ENCODE measurements around the gene ZBED6.
"Not testable (repeated sequence)": the region's sequence is repeated elsewhere in the genome, so short reads cannot be mapped to it uniquely, and the experiment has no call there.

The ZBED6 gene

GRCh38 chr1:203813581-203814341 lies 18.3 kb downstream of the ZBED6 start:
- peaks cover 73% of the 10 kb centered on the region for H3K36me3 ChIP-seq (ENCODE audit: insufficient read depth, low read length)
- no peak overlapping the region for H3K27ac ChIP-seq

GRCh38 chr1:203818399-203818798 lies 23.0 kb downstream of the ZBED6 start:
- TF ChIP-seq POLR2AphosphoS5 (IDR thresholded peaks at IDR 0.05; ENCODE audit: borderline replicate concordance, low read depth, low read length) (no peak), EZH2 (IDR thresholded peaks at IDR 0.05) (no peak), FOXP2 (optimal IDR thresholded peaks at IDR 0.05; ENCODE audit: control extremely low read depth, extremely low read length, insufficient read depth) (no peak)
- Histone ChIP-seq H3K9ac (ENCODE audit: insufficient read length) (no peak overlapping the region), H3K36me3 (ENCODE audit: insufficient read depth, low read length) (peaks cover 90% of the 10 kb centered on the region), H3K4me3 (no peak overlapping the region), H3K27ac (no peak overlapping the region), H3K9me3 (ENCODE audit: low read depth, low read length) (no peaks in the 10 kb centered on the region)
- no peak for DNase-seq (ENCODE audit: low read depth, low spot score)

More at GRCh38 chr1:203813581-203814341, 18.3 kb downstream of the ZBED6 start:
- DNase-seq (ENCODE audit: low read depth, low spot score) = no peak
- no peak for TF ChIP-seq POLR2AphosphoS5 (IDR thresholded peaks at IDR 0.05; ENCODE audit: borderline replicate concordance, low read depth, low read length)
- no peak for TF ChIP-seq EZH2 (IDR thresholded peaks at IDR 0.05)
- no peak for TF ChIP-seq FOXP2 (optimal IDR thresholded peaks at IDR 0.05; ENCODE audit: control extremely low read depth, extremely low read length, insufficient read depth)
- Histone ChIP-seq H3K4me3 (no peak overlapping the region), H3K9me3 (ENCODE audit: low read depth, low read length) (no peaks in the 10 kb centered on the region), H3K9ac (ENCODE audit: insufficient read length) (no peak overlapping the region)

- Histone ChIP-seq H3K36me3 (ENCODE audit: insufficient read depth, low read length) (peaks cover 91% of the 10 kb centered on the region), H3K9me3 (ENCODE audit: low read depth, low read length) (no peaks in the 10 kb centered on the region), H3K9ac (ENCODE audit: insufficient read length) (no peak overlapping the region), H3K4me3 (no peak overlapping the region), H3K27ac (no peak overlapping the region)
- TF ChIP-seq FOXP2 (optimal IDR thresholded peaks at IDR 0.05; ENCODE audit: control extremely low read depth, extremely low read length, insufficient read depth) = no peak
- no peak for TF ChIP-seq EZH2 (IDR thresholded peaks at IDR 0.05)
- TF ChIP-seq POLR2AphosphoS5 (IDR thresholded peaks at IDR 0.05; ENCODE audit: borderline replicate concordance, low read depth, low read length) = no peak
- no peak for DNase-seq (ENCODE audit: low read depth, low spot score)
These were observed 27.9 kb downstream of the ZBED6 start for GRCh38 chr1:203823306-203823705.

- Histone ChIP-seq H3K36me3 (ENCODE audit: insufficient read depth, low read length) (peaks cover 93% of the 10 kb centered on the region), H3K9me3 (ENCODE audit: low read depth, low read length) (no peaks in the 10 kb centered on the region), H3K9ac (ENCODE audit: insufficient read length) (no peak overlapping the region), H3K4me3 (no peak overlapping the region), H3K27ac (no peak overlapping the region)
- no peak for TF ChIP-seq EZH2 (IDR thresholded peaks at IDR 0.05)
- no peak for TF ChIP-seq POLR2AphosphoS5 (IDR thresholded peaks at IDR 0.05; ENCODE audit: borderline replicate concordance, low read depth, low read length)
- TF ChIP-seq FOXP2 (optimal IDR thresholded peaks at IDR 0.05; ENCODE audit: control extremely low read depth, extremely low read length, insufficient read depth) = no peak
- no peak for DNase-seq (ENCODE audit: low read depth, low spot score)
These were observed 30.8 kb downstream of the ZBED6 start for GRCh38 chr1:203826175-203826574.

- Histone ChIP-seq H3K9me3 (ENCODE audit: low read depth, low read length) (no peaks in the 10 kb centered on the region), H3K9ac (ENCODE audit: insufficient read length) (no peak overlapping the region), H3K27ac (no peak overlapping the region), H3K4me3 (no peak overlapping the region), H3K36me3 (ENCODE audit: insufficient read depth, low read length) (peaks cover 88% of the 10 kb centered on the region)
- no peak for TF ChIP-seq POLR2AphosphoS5 (IDR thresholded peaks at IDR 0.05; ENCODE audit: borderline replicate concordance, low read depth, low read length)
- TF ChIP-seq EZH2 (IDR thresholded peaks at IDR 0.05) = no peak
- TF ChIP-seq FOXP2 (optimal IDR thresholded peaks at IDR 0.05; ENCODE audit: control extremely low read depth, extremely low read length, insufficient read depth) = no peak
- DNase-seq (ENCODE audit: low read depth, low spot score) = no peak
These were observed 32.6 kb downstream of the ZBED6 start for GRCh38 chr1:203828002-203828401.

- no peak overlapping the region for H3K27ac ChIP-seq
- H3K4me3 ChIP-seq = no peak overlapping the region
- TF ChIP-seq POLR2AphosphoS5 (IDR thresholded peaks at IDR 0.05; ENCODE audit: borderline replicate concordance, low read depth, low read length) = no peak
- no peak for TF ChIP-seq FOXP2 (optimal IDR thresholded peaks at IDR 0.05; ENCODE audit: control extremely low read depth, extremely low read length, insufficient read depth)
- no peak for TF ChIP-seq EZH2 (IDR thresholded peaks at IDR 0.05)
- H3K9ac ChIP-seq (ENCODE audit: insufficient read length) = no peak overlapping the region
- H3K36me3 ChIP-seq (ENCODE audit: insufficient read depth, low read length) = peaks cover 83% of the 10 kb centered on the region
- no peaks in the 10 kb centered on the region for H3K9me3 ChIP-seq (ENCODE audit: low read depth, low read length)
- DNase-seq (ENCODE audit: low read depth, low spot score) = no peak
These were observed 33.1 kb downstream of the ZBED6 start for GRCh38 chr1:203828503-203828902.

GRCh38 chr1:203829247-203829646 lies 33.8 kb downstream of the ZBED6 start:
- H3K27ac ChIP-seq; H3K9me3 ChIP-seq (ENCODE audit: low read depth, low read length); H3K4me3 ChIP-seq; H3K9ac ChIP-seq (ENCODE audit: insufficient read length); DNase-seq (ENCODE audit: low read depth, low spot score): not testable (repeated sequence)
- H3K36me3 ChIP-seq (ENCODE audit: insufficient read depth, low read length) = peaks cover 83% of the 10 kb centered on the region

- TF ChIP-seq POLR2AphosphoS5 (IDR thresholded peaks at IDR 0.05; ENCODE audit: borderline replicate concordance, low read depth, low read length) = no peak
- no peak for TF ChIP-seq EZH2 (IDR thresholded peaks at IDR 0.05)
- no peak for TF ChIP-seq FOXP2 (optimal IDR thresholded peaks at IDR 0.05; ENCODE audit: control extremely low read depth, extremely low read length, insufficient read depth)
- Histone ChIP-seq H3K9ac (ENCODE audit: insufficient read length) (no peak overlapping the region), H3K36me3 (ENCODE audit: insufficient read depth, low read length) (peaks cover 87% of the 10 kb centered on the region), H3K4me3 (no peak overlapping the region), H3K27ac (no peak overlapping the region), H3K9me3 (ENCODE audit: low read depth, low read length) (no peaks in the 10 kb centered on the region)
- DNase-seq (ENCODE audit: low read depth, low spot score) = no peak
These were observed 40.1 kb downstream of the ZBED6 start for GRCh38 chr1:203835476-203835875.

- H3K27ac ChIP-seq = peak overlapping the region; percentile 70; the same call in 1 of the 2 replicates
- H3K9ac ChIP-seq (ENCODE audit: insufficient read length) = no peak overlapping the region
- DNase-seq (ENCODE audit: low read depth, low spot score) = peak; percentile 42
- no peaks in the 10 kb centered on the region for H3K9me3 ChIP-seq (ENCODE audit: low read depth, low read length)
- TF ChIP-seq EZH2 (IDR thresholded peaks at IDR 0.05) (no peak), FOXP2 (optimal IDR thresholded peaks at IDR 0.05; ENCODE audit: control extremely low read depth, extremely low read length, insufficient read depth) (no peak), POLR2AphosphoS5 (IDR thresholded peaks at IDR 0.05; ENCODE audit: borderline replicate concordance, low read depth, low read length) (no peak)
- no peak overlapping the region for H3K4me3 ChIP-seq
- peaks cover 67% of the 10 kb centered on the region for H3K36me3 ChIP-seq (ENCODE audit: insufficient read depth, low read length)
These were observed 43.7 kb downstream of the ZBED6 start for GRCh38 chr1:203839081-203839480.

All from SK-N-MC (cell line).